Measurements from ENCODE around the gene MMP23B. TPM values are rescaled to one million over a fixed set of nuclear protein-coding genes. Genes with fewer than 3 reads are reported as not detected.
A peak's percentile ranks its signal among the peaks of the same experiment; 100 is the strongest.

The MMP23B gene
- total and polyA plus RNA-seq, 2 donors from 2014 or later = 4.0 to 7.1 TPM

- no peak overlapping the region for H3K4me3 ChIP-seq (ENCODE audit: low read length in 3 of 3)
- H3K9ac ChIP-seq (ENCODE audit: low read length in 3 of 3) = no peak overlapping the region
- H3K36me3 ChIP-seq (ENCODE audit: control insufficient read depth in 2 of 3, insufficient read depth in 3 of 3, low read length in 3 of 3) = no peaks in the 10 kb centered on the region
- no peaks in the 10 kb centered on the region for H3K27me3 ChIP-seq (ENCODE audit: control insufficient read depth, insufficient read depth, low read length)
- H3K4me1 ChIP-seq (ENCODE audit: control insufficient read depth in 2 of 3, insufficient read depth in 2 of 3, low read depth in 1 of 3, low read length in 3 of 3) = no peaks in the 10 kb centered on the region
- intact Hi-C loops (cut with DNase I) = no loop called here
- TF ChIP-seq, protein P1, sequence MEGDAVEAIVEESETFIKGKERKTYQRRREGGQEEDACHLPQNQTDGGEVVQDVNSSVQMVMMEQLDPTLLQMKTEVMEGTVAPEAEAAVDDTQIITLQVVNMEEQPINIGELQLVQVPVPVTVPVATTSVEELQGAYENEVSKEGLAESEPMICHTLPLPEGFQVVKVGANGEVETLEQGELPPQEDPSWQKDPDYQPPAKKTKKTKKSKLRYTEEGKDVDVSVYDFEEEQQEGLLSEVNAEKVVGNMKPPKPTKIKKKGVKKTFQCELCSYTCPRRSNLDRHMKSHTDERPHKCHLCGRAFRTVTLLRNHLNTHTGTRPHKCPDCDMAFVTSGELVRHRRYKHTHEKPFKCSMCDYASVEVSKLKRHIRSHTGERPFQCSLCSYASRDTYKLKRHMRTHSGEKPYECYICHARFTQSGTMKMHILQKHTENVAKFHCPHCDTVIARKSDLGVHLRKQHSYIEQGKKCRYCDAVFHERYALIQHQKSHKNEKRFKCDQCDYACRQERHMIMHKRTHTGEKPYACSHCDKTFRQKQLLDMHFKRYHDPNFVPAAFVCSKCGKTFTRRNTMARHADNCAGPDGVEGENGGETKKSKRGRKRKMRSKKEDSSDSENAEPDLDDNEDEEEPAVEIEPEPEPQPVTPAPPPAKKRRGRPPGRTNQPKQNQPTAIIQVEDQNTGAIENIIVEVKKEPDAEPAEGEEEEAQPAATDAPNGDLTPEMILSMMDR (IDR thresholded peaks at IDR 0.05; ENCODE audit: borderline replicate concordance, extremely low read depth, insufficient read depth) = no peak
- DNase-seq (peak in 3 of 5 donors; percentile 10 to 79 (median 59)), FAIRE-seq (no peak)
- H3K27ac ChIP-seq (ENCODE audit: low read depth in 2 of 2, low read length in 2 of 2) = no peak overlapping the region
- no peaks in the 10 kb centered on the region for H3K9me3 ChIP-seq (ENCODE audit: control insufficient read depth in 2 of 3, insufficient read depth in 1 of 3, low read length in 3 of 3)
Measured at GRCh38 chr1:1627829-1628753, 3.9 kb upstream of the MMP23B start.

GRCh38 chr1:1628754-1629429 lies 3.1 kb upstream of the MMP23B start:
- no peaks in the 10 kb centered on the region for H3K9me3 ChIP-seq (ENCODE audit: control insufficient read depth in 2 of 3, insufficient read depth in 1 of 3, low read length in 3 of 3)
- TF ChIP-seq, protein P1 (IDR thresholded peaks at IDR 0.05; ENCODE audit: borderline replicate concordance, extremely low read depth, insufficient read depth) = no peak
- H3K4me1 ChIP-seq (ENCODE audit: control insufficient read depth in 2 of 3, insufficient read depth in 2 of 3, low read depth in 1 of 3, low read length in 3 of 3) = no peaks in the 10 kb centered on the region
- H3K27ac ChIP-seq (ENCODE audit: low read depth in 2 of 2, low read length in 2 of 2) = no peak overlapping the region
- no peak overlapping the region for H3K9ac ChIP-seq (ENCODE audit: low read length in 3 of 3)
- H3K4me3 ChIP-seq (ENCODE audit: low read length in 3 of 3) = no peak overlapping the region
- H3K27me3 ChIP-seq (ENCODE audit: control insufficient read depth, insufficient read depth, low read length) = no peaks in the 10 kb centered on the region
- no peak for FAIRE-seq
- H3K36me3 ChIP-seq (ENCODE audit: control insufficient read depth in 2 of 3, insufficient read depth in 3 of 3, low read length in 3 of 3) = no peaks in the 10 kb centered on the region
- intact Hi-C loops (cut with DNase I) = no loop called here
- DNase-seq = peak in 4 of 5 donors; percentile 21 to 80 (median 44)

DNA sequence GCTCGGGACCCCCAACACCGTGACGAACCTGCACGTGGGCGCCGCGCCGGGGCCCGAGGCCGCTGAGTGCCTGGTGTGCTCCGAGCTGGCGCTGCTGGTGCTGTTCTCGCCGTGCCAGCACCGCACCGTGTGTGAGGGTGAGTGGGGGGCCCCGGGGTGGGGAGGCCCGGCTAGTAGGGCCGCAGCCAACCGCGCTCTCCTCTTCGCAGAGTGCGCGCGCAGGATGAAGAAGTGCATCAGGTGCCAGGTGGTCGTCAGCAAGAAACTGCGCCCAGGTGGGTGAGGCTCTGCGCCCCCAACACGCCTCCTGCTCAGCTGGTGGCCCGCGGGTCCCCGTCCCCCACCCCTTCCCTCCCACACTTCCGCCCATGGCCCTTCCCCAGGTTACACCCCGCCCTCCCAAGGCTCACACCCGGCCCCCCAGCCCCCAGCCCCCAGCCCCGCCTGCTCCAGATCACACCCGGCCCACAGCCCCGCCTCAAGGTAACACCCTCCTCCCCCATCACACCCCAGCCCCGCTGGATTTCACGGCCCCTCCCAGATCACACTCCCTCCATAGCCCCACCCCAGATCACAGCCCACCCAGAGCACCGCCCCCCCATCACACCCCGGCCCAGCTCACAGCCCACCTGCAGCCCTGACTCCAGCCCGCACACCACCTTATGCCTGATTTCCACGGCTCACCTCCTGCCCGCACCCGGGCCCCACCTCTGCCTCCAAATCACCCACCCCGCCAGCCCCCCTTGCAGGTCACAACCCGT lies 2.4 kb upstream of the MMP23B start:
- DNase-seq = peak in 2 of 5 donors; percentile 27 to 87

More for the DNA sequence above, 2.4 kb upstream of the MMP23B start:
- Histone ChIP-seq H3K9me3 (ENCODE audit: control insufficient read depth in 2 of 3, insufficient read depth in 1 of 3, low read length in 3 of 3) (no peaks in the 10 kb centered on the region), H3K4me1 (ENCODE audit: control insufficient read depth in 2 of 3, insufficient read depth in 2 of 3, low read depth in 1 of 3, low read length in 3 of 3) (no peaks in the 10 kb centered on the region), H3K9ac (ENCODE audit: low read length in 3 of 3) (no peak overlapping the region), H3K27ac (ENCODE audit: low read depth in 2 of 2, low read length in 2 of 2) (no peak overlapping the region), H3K4me3 (ENCODE audit: low read length in 3 of 3) (no peak overlapping the region), H3K36me3 (ENCODE audit: control insufficient read depth in 2 of 3, insufficient read depth in 3 of 3, low read length in 3 of 3) (no peaks in the 10 kb centered on the region), H3K27me3 (ENCODE audit: control insufficient read depth, insufficient read depth, low read length) (no peaks in the 10 kb centered on the region)
- TF ChIP-seq, protein P1 (IDR thresholded peaks at IDR 0.05; ENCODE audit: borderline replicate concordance, extremely low read depth, insufficient read depth) = no peak
- intact Hi-C loops (cut with DNase I) = no loop called here
- FAIRE-seq = no peak

Measured in kidney (tissue), 14 donors.